Measurements from ENCODE around the gene KRT7.

Gene KRT7

DNA sequence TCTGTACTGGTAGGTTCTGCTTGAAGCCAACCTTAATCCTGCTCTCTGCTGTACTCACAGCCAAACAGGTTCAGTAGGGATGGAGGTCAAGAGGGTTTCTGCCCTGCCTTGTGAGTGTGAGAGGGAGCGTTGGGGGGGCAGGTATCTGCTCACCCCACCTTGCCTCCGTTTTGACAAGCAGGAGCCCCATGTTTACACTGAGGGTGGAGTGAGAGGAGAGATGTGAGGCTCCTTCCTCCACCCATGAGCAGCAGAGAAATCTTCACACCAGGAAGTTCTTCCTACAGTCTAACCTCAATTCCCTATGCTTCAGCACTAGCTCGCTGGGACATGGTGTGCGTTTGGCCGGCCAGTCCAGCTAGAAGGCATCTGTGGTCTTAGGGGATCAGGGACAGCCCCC lies 45.4 kb upstream of the KRT7 start:
- DNase-seq (ENCODE audit: low spot score), result no peak
- TF ChIP-seq, protein P1, sequence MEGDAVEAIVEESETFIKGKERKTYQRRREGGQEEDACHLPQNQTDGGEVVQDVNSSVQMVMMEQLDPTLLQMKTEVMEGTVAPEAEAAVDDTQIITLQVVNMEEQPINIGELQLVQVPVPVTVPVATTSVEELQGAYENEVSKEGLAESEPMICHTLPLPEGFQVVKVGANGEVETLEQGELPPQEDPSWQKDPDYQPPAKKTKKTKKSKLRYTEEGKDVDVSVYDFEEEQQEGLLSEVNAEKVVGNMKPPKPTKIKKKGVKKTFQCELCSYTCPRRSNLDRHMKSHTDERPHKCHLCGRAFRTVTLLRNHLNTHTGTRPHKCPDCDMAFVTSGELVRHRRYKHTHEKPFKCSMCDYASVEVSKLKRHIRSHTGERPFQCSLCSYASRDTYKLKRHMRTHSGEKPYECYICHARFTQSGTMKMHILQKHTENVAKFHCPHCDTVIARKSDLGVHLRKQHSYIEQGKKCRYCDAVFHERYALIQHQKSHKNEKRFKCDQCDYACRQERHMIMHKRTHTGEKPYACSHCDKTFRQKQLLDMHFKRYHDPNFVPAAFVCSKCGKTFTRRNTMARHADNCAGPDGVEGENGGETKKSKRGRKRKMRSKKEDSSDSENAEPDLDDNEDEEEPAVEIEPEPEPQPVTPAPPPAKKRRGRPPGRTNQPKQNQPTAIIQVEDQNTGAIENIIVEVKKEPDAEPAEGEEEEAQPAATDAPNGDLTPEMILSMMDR (IDR thresholded peaks at IDR 0.05; ENCODE audit: extremely low read depth, missing control alignments), result no peak

DNA sequence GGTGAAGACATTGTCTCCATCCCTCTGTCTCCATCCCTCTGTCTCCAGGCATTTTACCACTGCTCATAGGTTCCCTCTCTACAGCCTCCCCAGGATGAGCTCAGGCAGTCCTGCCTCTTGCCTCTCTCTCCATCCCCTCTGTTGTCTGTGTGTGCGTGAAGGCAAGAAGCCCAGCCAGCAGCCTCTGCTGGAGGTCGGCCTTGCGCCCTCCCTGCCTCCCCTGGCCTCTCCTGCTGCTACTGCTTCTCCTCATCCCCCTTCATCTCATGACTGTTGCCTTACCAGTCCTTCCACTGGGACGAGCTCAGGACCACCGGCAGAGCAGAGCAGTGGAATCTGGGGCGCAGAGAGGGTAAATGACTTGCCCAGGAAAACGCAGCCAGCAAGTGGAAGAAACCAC lies 44.4 kb upstream of the KRT7 start:
- no peak for DNase-seq (ENCODE audit: low spot score)
- TF ChIP-seq, protein P1 (IDR thresholded peaks at IDR 0.05; ENCODE audit: extremely low read depth, missing control alignments), result no peak

DNA sequence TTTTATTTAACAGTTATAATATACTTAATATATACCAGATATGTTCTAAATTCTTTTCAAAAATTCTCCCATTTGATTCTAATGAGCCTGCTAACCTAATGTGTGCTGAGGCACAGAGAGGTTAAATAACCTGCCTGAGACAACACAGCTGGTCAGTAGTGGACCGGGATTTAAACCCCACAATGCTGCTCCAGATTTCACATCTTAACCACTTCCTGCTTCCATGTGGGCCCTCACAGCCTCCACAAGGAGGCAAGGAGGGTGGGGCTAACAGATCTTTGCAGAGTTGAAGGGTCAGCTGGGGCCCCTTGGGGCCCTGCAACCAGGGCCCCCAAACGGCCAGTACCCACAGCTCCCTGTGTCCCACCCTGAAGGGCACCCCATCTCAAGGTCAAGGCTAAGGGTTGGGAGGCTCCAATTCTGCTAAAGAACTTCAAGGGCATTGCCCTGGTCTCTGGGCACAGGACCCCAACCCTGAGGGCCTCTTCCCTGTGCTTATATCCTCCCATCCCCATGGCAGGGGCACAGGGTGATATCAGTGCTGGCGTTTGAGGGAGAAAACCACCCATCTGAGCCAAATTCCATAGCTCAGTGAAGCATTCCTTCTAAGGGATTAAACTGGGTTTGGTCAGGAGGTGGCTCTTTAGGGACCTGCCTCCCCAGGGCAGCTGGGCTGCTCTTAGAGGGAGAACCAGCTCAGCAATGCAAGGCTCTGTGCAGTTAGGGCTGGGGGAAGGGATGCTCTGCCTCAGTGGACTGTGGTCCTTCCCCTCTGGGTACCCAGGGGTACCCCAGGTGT lies 43.5 kb upstream of the KRT7 start:
- no peak for DNase-seq (ENCODE audit: low spot score)
- TF ChIP-seq, protein P1 (IDR thresholded peaks at IDR 0.05; ENCODE audit: extremely low read depth, missing control alignments), result no peak

DNA sequence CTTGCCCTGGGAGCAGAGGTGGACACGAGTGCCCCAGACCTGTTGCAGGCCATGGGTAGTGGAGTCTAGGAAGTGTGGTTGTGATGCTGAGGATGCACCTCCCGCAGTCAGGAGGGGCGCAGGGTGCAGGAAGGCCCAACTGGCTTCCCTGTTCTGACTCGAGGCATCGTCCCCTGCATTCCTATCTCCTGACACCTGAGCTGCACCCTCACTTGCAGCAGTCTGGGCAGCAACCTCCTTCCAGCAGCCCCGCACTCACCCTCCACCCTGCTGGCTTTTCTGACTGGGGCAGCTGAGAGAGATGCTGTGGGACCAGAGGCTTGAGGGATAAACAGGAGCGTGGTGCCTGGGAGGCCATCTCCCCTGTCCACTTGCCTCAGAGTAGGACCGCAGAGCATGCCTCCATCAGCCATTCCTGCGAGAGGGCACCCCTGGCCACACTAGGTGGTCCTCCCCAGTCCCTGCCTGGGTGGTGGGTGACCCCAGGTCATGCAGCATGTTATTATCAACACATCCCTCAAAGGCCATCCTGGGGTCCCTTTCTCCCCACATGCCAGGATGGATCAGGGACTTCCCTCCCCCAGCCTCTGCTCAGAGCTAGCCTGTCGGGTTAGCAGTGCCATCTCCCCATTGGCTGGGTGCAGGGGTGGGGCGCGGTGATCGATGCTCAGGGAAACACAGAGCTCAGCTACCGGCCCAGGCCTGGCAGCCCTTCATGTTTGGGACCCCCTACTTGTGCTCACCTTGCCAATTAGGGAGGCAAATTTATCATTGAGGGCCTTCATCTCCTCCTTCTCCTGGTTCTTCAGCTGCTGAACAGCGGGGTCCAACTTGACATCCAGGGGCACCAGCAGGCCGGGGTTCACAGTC lies 41.9 kb upstream of the KRT7 start:
- no peak for DNase-seq (ENCODE audit: low spot score)
- TF ChIP-seq, protein P1 (IDR thresholded peaks at IDR 0.05; ENCODE audit: extremely low read depth, missing control alignments), result no peak

DNA sequence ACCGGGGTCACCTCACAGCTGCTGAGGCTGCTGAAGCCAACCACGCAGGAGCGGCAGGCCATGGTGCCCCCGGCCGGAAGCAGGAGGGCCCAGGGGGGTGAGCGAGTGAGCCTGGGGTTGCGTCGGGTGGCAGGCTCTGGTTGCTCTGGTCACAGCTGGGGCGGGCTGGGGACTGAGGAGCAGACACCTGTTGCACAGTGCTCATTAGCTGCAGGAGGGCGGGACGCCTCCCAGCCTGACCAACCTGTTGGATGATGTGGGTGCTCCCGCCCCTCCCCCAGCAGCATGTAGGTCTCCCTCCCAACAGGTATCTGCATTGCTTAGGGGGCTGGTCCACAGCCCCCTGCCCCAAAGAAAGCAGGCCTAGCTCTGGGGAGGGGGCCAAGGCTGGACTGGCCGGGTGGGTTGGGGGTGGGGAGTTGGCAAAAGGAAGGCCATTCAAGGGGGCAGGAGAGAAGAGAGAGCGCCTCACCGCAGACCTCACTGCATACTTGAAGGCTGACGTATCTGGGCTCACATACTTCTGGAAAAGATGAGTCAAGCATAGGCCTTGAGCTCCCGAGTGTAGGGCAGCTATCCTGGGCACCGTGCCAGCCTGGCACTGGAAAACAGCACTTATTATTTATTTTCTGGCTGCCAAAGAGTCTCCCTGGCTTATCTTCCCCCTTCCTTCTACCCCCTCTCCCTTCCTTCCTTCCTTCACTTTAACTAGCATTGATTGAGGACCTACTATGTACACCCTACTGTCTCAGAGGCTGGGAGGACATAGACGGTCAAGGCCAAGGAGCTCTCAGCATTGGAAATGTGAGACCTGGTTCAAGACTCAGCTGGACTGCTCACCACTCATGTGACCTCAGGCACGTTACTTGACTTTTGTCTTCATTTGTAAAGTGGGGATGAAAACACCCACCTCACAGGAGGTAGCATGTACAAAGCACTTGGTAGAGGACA lies 40.9 kb upstream of the KRT7 start, which contains the start of gene KRT80:
TSS of gene KRT80 (minus strand) at position 174 of the 951 bp plus-strand sequence. CDS start at position 62, 112 bp downstream.
- TF ChIP-seq, protein P1 (IDR thresholded peaks at IDR 0.05; ENCODE audit: extremely low read depth, missing control alignments), result no peak
- DNase-seq (ENCODE audit: low spot score), result no peak

DNA sequence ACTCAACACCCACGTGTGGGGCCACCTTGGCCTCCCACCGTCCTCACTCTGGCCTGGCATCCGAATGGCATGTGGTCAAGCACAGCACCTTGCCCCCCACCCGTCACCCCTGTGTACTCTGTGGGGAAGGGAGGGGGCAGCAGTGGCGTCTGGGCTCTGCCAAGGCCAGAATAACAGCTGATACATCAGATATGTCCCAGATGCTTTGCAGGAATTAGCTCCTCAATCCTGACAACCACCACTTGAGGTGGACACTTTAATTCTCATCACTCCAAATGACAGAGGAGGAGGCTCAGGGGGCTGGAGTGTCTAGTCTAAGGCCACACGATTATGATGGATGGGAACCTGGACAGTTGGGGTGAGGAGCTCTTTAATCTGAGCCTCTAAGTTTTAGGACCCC lies 39.5 kb upstream of the KRT7 start:
- DNase-seq (ENCODE audit: low spot score), result no peak
- TF ChIP-seq, protein P1 (IDR thresholded peaks at IDR 0.05; ENCODE audit: extremely low read depth, missing control alignments), result no peak

Data from GM20000 (cell line).